Body of pancreas (tissue), 4 donors: ENCODE results near the gene CSPG4. TPM values are rescaled to one million over a fixed set of nuclear protein-coding genes. Genes with fewer than 3 reads are reported as not detected.
A peak's percentile ranks its signal among the peaks of the same experiment; 100 is the strongest.

ENCODE experiments used
- ATAC-seq: fragments of 150-250 bp; one replicate; pipeline ENCODE4 v1.9.1; 2016
- DNase-seq, 4 donors: peaks; one replicate each; pipeline ENCODE4 v3.0.0-alpha.2; 2019
- H3K27ac ChIP-seq, 4 donors: fragments of 200-600 bp; sonication (generic); 1 replicate in 3 of 4; 2 replicates in 1 of 4; pipeline versions ENCODE4 v1.5.1 to v1.6.1; 2016 to 2019; ENCODE audit warnings: mild to moderate bottlenecking in 1 of 4, mixed read lengths in 1 of 4, moderate library complexity in 1 of 4
- H3K27me3 ChIP-seq, 2 donors: fragments of 200-600 bp; sonication (generic); one replicate each; pipeline ENCODE4 v1.6.0; 2016; ENCODE audit warnings: mild to moderate bottlenecking in 1 of 2
- H3K36me3 ChIP-seq, 2 donors: fragments of 200-600 bp; sonication (generic); replicated peaks in 1 of 2; 2 replicates each; pipeline ENCODE4 v1.5.1; 2016; ENCODE audit warnings: low read depth in 2 of 2; ENCODE audit not compliant: insufficient read depth in 1 of 2
- H3K4me1 ChIP-seq: fragments of 200-600 bp; sonication (generic); one replicate; pipeline ENCODE4 v1.6.0; 2016
- H3K4me3 ChIP-seq, 2 donors: fragments of 200-600 bp; sonication (generic); 1 replicate in 1 of 2; 2 replicates in 1 of 2; pipeline ENCODE4 v1.5.1; 2016 to 2019
- H3K9me3 ChIP-seq, 3 donors: fragments of 200-600 bp; sonication (generic); 1 replicate in 2 of 3; 2 replicates in 1 of 3; pipeline ENCODE4 v1.5.1; 2016
- CTCF ChIP-seq, 7 experiments: fragments of 450-650 bp in 4 of 7; fragments of 200-600 bp in 3 of 7; sonication (generic) in 3 of 7; IDR thresholded peaks; one replicate each; pipeline ENCODE4 v1.5.1; 2016 to 2019; ENCODE audit warnings: antibody characterized with exemption in 7 of 7
- POLR2A ChIP-seq, 3 donors: fragments of 450-650 bp; IDR thresholded peaks; one replicate each; pipeline ENCODE4 v1.6.1; 2016; ENCODE audit warnings: antibody characterized with exemption in 3 of 3, mild to moderate bottlenecking in 2 of 3
- WGBS, 2 donors: methylation state at CpG; one replicate each; pipeline ENCODE4 v1.1.5; 2017; 5-methylcytosine and 5-hydroxymethylcytosine counted together
- intact Hi-C: fragments of 100-400 bp; cut with DNase I; formaldehyde crosslinking; loops from one replicate; pipeline ENCODE4 v1.15.1; 2023
- total RNA-seq, 2 donors: library from RNA; depleted of rRNA; stranded (reverse); fragments of >200 nt; gene quantifications; one replicate each; pipeline ENCODE4 v1.1.0, GENCODE V29; 2016

The CSPG4 gene
- total RNA-seq, 2 donors from 2014 or later, result 3.1 to 13.8 TPM

- peak overlapping the region in 1 of 2 donors; percentile 74 for H3K4me3 ChIP-seq
- H3K9me3 ChIP-seq, result no peaks in the 10 kb centered on the region
- no peak for TF ChIP-seq POLR2A (IDR thresholded peaks at IDR 0.05)
- TF ChIP-seq CTCF (IDR thresholded peaks at IDR 0.05), result no peak
- no peaks in the 10 kb centered on the region for H3K27me3 ChIP-seq
- no peak for ATAC-seq
- peak overlapping the region; percentile 96 to 99 (median 98) for H3K27ac ChIP-seq
- peak in 1 of 4 donors; percentile 15 for DNase-seq
- peaks cover 67% of the 10 kb centered on the region for H3K4me1 ChIP-seq
- intact Hi-C loops, result no loop called here
- no peaks in the 10 kb centered on the region for H3K36me3 ChIP-seq
- 44 to 51% methylated on average over 8 to 19 of the region's 19 CpGs for WGBS, 2 donors
These were observed 63.4 kb downstream of the CSPG4 start for GRCh38 chr15:75649045-75649761.

DNA sequence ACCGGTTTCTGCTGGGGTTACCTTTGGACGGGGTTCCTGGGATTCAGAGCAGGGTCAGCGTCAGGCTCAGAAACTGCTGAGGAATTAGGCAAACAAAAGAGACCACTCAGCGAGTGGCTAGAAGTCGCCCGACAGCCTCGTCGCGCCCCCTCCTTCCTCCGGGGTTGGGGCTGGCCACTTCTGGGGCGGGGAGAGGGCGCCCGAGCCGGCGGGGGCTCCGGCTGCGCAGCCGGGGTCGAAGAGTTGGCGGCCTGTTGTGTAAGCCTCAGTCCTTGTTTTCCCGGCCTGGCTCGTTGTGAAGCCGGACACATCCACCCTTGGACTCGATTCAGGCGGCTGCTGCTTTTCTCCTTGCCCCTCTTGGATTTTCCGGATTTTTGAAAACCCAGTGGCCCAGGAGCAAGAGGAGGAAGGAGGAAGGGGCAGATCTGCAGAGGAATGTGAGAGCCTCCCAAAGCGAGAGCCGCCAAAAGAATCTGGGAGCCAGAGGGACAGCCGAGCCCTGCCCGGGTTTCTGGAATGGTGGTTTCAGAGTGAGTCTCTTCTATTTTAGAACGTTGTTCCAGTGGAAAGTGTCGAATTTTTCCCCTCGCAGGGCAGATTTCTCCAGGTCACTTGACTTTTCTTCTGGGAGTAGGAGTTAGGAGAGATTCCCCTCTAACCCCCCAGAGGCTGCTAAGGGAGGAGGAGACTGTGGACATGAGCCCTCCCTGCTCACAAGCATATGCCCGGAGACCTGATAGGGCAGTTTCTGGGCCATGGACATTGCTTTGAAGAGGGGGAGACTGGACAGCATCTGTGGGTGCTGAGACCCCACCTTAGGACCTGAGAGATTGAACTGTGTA, 64.3 kb downstream of the CSPG4 start:
- intact Hi-C loops, result no loop called here
- peak; percentile 54 to 61 (median 57) for DNase-seq

GRCh38 chr15:75647370-75648155, 65.1 kb downstream of the CSPG4 start, which contains the start of gene SNX33:
SNX33 (plus strand) TSS chr15:75647912; CDS start chr15:75649103, 1,191 bp downstream.
- 0% methylated on average over 27 to 76 of the region's 76 CpGs for WGBS, 2 donors
- Histone ChIP-seq H3K4me3 (peak within 1 kb of the TSS; percentile 61 to 74), H3K27me3 (no peaks in the 10 kb centered on the region), H3K4me1 (peaks cover 52% of the 10 kb centered on the region), H3K36me3 (no peaks in the 10 kb centered on the region), H3K9me3 (no peaks in the 10 kb centered on the region), H3K27ac (peak within 1 kb of the TSS; percentile 96 to 99 (median 98))
- peak; percentile 86 for ATAC-seq
- intact Hi-C loops, result no loop called here
- peak; percentile 85 to 88 (median 88) for DNase-seq
- peak; percentile 89 to 91 (median 91) for TF ChIP-seq POLR2A (IDR thresholded peaks at IDR 0.05)
- TF ChIP-seq CTCF (IDR thresholded peaks at IDR 0.05), result peak in 5 of 7 experiments; percentile 30 to 56 (median 44)

More for the DNA sequence above, 64.3 kb downstream of the CSPG4 start:
- H3K27ac ChIP-seq, result peak overlapping the region; percentile 96 to 99 (median 98)
- no peaks in the 10 kb centered on the region for H3K9me3 ChIP-seq
- H3K27me3 ChIP-seq, result no peaks in the 10 kb centered on the region
- ATAC-seq, result peak; percentile 18
- 3 to 11% methylated on average over 19 to 32 of the region's 34 CpGs for WGBS, 2 donors
- H3K36me3 ChIP-seq, result no peaks in the 10 kb centered on the region
- H3K4me3 ChIP-seq, result peak overlapping the region; percentile 61 to 74
- TF ChIP-seq CTCF (IDR thresholded peaks at IDR 0.05), result no peak
- TF ChIP-seq POLR2A (IDR thresholded peaks at IDR 0.05), result no peak
- H3K4me1 ChIP-seq, result peaks cover 60% of the 10 kb centered on the region

- WGBS, 2 donors, result 0 to 1% methylated on average over 8 to 26 of the region's 26 CpGs
- Histone ChIP-seq H3K9me3 (no peaks in the 10 kb centered on the region), H3K4me1 (peaks cover 48% of the 10 kb centered on the region), H3K4me3 (peak overlapping the region; percentile 61 to 74), H3K27ac (peak overlapping the region; percentile 96 to 99 (median 98)), H3K36me3 (no peaks in the 10 kb centered on the region), H3K27me3 (no peaks in the 10 kb centered on the region)
- DNase-seq (peak; percentile 63 to 74 (median 70)), ATAC-seq (peak; percentile 36)
- intact Hi-C loops, result no loop called here
- peak in 1 of 7 experiments; percentile 1 for TF ChIP-seq CTCF (IDR thresholded peaks at IDR 0.05)
- TF ChIP-seq POLR2A (IDR thresholded peaks at IDR 0.05), result peak; percentile 11 to 69 (median 44)
These were observed 65.7 kb downstream of the CSPG4 start for GRCh38 chr15:75646944-75647364.
